GM12873 (cell line): ENCODE data around the gene SUGCT.

Experiments used
- TF ChIP-seq, protein P1 (sequence below): IDR thresholded peaks from 2 replicates; pipeline ENCODE4 v1.5.1; 2012; ENCODE audit warnings: low read depth, mild to moderate bottlenecking, moderate library complexity, low read length, control low read depth; ENCODE audit not compliant: insufficient read depth; ENCODE audit errors: missing control alignments

Gene SUGCT

GRCh38 chr7:40843338-40843985 is 708.7 kb downstream of the SUGCT start:
- TF ChIP-seq, protein P1, sequence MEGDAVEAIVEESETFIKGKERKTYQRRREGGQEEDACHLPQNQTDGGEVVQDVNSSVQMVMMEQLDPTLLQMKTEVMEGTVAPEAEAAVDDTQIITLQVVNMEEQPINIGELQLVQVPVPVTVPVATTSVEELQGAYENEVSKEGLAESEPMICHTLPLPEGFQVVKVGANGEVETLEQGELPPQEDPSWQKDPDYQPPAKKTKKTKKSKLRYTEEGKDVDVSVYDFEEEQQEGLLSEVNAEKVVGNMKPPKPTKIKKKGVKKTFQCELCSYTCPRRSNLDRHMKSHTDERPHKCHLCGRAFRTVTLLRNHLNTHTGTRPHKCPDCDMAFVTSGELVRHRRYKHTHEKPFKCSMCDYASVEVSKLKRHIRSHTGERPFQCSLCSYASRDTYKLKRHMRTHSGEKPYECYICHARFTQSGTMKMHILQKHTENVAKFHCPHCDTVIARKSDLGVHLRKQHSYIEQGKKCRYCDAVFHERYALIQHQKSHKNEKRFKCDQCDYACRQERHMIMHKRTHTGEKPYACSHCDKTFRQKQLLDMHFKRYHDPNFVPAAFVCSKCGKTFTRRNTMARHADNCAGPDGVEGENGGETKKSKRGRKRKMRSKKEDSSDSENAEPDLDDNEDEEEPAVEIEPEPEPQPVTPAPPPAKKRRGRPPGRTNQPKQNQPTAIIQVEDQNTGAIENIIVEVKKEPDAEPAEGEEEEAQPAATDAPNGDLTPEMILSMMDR: no peak

DNA sequence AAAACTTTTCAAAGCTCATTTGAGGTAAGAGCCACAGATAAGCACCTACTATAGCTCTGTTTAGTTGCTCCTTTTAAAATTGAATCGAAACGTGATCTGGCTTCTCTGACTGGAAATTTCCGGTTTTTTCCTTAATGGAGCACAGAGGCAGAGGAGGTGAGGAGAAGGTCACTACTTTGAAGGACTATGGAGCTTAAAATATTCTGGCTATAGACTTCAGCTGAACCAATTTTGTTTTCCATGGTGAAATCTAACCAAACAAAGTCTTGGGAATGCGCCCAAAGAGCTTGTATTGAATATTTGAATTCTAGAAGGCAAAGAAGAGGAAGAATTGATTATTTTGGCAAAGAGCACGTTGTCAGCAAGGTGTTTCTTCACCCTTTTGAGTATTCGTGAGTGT is 711.1 kb downstream of the SUGCT start:
- TF ChIP-seq, protein P1: no peak

DNA sequence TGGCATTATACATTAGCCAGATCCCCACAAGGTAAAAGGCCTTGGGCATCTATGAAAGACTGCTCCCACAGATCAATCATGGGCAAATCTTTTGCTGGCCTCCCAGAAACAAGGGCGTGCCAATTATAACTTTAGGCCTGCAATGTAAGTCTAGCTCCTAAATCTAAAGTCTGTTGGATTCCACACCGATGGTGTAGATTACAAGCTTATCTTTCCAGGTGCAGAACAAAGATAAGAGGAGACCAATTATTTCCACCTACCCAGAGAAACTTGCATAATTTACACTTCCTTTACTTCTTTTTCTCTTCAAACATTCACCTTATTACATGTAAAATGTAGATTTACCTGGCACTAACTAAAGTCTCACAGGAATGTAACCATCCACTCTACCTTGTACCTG is 713.1 kb downstream of the SUGCT start:
- TF ChIP-seq, protein P1: no peak

GRCh38 chr7:40848541-40849221 is 713.9 kb downstream of the SUGCT start:
- TF ChIP-seq, protein P1: no peak

DNA sequence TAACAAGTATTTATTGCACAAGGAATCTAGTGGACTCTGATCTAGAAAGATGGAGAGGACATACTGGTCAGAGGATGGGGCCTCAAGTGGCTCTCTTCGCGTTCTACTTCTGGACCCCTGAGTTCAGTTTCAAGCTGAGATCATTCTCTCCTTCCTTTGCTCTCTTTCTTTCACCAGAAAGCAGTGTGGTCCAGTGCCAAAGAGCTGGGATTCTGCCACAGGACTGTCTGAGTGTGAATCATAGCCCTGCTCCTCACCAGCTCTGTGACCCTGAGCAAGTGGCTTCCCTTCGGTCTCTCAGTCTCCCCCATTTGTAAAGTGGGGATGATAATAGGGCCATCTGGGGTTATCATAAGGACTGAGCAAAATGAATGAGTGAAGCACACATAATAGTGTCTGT is 715.2 kb downstream of the SUGCT start:
- TF ChIP-seq, protein P1: no peak

GRCh38 chr7:40851001-40851400 is 716.2 kb downstream of the SUGCT start:
- TF ChIP-seq, protein P1: no peak

GRCh38 chr7:40859076-40859475 is 724.3 kb downstream of the SUGCT start:
- TF ChIP-seq, protein P1: no peak
